Central memory CD4-positive, alpha-beta T cell (primary cell): ENCODE measurements around the gene SERHL2.
"Not testable (repeated sequence)": the region's sequence is repeated elsewhere in the genome, so short reads cannot be mapped to it uniquely, and the experiment has no call there.

Experiments
- DNase-seq: peaks from one replicate; pipeline ENCODE4 v3.0.0; 2022

Gene SERHL2

DNA sequence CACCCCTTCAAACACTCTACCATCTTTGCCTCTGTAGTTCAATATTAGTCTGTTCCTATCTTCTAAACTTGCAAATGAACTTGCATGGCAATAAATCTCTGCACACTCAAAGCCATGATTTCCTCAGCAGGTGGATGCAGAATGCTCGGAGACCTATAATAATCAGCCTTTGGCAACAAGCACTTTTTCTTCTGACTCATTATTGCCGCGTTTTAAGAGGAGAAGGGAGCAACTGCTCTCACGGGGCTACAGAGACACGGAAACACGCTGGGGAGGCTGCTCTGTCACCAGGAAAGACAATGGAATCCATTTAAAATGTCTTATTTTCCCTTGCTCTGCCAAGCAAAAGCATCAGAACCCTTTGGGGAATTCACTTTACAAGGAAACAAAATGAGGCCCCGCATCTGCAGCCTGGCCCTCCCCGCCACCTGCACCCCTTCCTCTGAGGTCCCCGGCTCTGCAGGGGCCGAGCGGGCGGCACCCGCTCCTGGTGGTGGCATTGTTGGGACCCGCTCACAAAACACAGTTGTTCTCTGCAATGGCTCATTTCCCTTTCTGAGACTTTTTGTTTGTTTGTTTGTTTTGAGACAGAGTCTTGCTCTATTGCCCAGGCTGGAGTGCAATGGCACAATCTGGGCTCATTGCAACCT is 18.5 kb upstream of the SERHL2 start:
- not testable (repeated sequence) for DNase-seq

DNA sequence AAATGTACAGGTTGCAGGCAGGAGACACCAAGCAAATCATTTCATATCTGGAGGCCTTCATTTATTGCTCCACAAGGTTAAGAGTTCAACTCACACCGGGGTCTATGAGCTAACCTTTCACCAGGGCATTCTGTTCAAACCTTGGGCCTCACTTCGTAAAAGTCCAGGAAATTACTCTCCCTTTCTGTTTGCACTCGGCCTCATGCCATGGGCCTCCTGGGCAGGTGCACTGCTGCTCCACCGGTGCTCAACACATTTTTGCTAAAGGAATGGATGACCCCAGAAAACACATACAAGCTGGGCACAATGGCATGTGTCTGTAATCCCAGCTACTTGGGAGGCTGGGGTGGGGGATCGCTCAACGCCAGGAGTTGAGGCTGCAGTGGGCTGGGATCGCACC is 17.6 kb upstream of the SERHL2 start:
- DNase-seq, result no peak

DNA sequence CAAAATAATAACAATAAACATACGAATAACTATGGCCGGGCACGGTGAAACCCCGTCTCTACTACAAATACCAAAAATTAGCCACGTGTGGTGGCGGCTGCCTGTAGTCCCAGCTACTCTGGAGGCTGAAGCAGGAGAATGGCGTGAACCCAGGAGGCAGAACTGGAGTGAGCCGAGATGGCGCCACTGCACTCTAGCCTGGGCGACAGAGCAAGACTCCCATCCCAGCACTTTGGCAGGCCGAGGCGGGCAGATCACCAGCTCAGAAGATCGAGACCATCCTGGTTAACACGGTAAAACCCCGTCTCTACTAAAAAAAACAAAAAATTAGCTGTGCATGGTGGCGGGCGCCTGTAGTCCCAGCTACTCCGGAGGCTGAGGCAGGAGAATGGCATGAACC is 17.1 kb upstream of the SERHL2 start:
- DNase-seq, result not testable (repeated sequence)

DNA sequence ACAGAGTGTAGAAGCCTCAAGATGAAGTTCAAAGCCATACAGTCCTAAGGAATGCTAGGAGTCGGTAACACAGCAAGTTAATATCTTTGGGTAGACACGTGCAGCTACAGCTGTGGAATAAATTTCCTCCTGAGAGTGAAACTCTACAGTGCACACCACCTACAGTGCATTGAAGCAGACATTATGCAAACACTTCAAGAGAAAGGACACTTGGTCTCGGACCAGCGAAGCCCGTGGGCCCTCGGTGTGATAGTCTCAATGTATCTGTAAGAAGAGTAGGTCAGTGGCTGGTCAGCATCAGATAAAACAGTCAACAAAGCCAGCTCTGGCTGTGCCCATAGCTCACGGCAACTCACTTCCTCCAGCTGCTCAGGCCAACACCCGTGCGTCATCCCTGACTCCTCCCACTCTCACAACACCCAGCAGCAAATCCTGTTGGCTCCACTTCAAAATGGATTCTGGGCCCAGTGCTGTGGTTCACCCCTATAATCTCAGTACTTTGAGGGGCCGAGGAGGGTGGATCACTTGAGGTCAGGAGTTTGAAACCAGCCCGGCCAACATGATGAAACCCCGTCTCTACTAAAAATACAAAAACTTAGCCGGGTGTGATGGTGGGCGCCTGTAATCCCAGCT is 16.4 kb upstream of the SERHL2 start:
- not testable (repeated sequence) for DNase-seq

DNA sequence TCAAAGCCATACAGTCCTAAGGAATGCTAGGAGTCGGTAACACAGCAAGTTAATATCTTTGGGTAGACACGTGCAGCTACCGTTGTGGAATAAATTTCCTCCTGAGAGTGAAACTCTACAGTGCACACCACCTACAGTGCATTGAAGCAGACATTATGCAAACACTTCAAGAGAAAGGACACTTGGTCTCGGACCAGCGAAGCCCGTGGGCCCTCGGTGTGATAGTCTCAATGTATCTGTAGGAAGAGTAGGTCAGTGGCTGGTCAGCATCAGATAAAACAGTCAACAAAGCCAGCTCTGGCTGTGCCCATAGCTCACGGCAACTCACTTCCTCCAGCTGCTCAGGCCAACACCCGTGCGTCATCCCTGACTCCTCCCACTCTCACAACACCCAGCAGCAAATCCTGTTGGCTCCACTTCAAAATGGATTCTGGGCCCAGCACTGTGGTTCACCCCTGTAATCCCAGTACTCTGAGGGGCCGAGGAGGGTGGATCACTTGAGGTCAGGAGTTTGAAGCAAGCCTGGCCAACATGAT is 14.5 kb upstream of the SERHL2 start:
- not testable (repeated sequence) for DNase-seq

DNA sequence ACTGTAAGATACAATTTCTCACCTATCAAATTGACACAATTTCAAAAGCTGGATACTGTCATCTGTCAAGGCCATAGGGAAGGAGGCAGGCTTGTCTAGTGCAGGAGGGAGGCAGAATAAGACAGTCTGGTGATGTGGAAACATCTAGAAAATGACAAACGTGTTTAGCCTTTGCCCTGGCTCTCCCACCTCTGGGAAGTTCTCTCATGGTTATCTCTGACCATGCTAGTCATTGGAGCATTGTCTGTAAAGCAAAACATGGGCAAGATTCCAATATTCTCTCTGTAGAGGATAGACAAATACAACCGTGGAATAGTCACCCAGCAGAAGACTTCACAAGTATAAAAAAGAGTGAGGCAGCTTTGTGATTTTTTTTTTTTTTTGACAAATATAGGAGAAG is 9.1 kb upstream of the SERHL2 start:
- DNase-seq, result no peak

DNA sequence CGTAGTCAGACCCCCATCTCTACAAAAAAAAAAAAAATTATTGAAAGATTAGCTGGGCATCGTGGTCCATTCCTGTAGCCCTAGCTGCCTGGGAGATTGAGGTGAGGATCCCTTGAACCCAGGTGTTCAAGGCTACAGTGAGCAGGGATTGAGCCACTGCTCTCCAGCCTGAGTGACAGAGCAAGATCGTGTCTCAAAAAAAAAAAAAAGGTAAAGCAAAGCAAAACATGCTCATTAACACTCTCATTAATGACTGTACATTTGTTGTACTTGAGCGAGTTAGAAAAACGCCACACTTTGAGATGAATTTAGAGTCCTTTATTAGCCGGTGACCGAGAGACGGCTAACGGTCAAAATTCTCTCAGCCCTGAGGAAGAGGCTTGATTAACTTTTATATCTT is 6.2 kb upstream of the SERHL2 start:
- no peak for DNase-seq

DNA sequence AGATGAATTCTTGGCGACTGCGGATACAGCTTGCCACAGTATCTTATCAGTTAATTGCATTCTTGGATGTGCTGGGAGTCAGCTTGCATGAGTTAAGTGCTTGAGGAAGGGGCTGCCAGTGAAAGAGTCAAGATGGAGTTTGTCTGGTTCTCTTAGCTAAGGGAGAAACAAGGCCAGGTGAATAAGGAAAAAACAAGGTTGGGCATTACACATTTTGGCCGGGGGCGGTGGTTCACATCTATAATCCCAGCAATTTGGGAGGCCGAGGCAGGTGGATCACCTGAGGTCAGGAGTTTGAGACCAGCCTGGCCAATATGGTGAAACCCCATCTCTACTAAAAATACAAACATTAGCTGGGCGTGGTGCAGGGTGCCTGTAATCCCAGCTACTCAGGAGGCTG is 5.6 kb upstream of the SERHL2 start:
- DNase-seq, result not testable (repeated sequence)

DNA sequence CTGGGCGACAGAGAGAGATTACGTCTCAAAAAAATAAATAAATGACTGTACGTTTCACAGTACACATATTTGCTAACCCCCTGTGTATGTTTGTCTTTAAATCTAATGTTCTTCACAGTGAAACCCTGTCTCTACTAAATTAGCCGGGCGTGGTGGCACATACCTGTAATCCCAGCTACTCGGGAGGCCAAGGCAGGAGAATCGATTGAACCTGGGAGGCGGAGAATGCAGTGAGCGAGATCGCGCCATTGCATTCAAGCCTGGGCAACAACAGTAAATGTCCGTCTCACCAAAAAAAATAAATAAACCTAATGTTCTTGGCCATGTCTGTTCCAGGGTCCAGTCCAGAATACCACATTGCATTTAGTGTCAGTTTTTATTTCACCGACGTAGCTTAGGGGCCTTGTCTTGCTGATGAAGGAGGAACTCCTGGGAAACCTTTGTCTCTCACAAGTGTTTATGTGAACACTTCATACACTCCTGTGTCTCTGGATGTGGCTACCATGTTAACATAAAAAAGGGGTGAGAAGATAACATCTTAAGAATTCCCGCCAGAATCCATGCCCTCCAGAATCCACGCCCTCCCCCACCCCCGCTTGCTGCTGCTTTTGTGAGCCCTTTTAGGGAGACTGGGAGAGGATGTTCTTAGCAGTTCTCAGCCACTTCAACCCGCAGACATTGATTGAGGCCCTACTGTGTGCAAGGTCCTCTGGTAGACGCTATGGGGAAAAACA is 5.0 kb upstream of the SERHL2 start:
- DNase-seq, result no peak

DNA sequence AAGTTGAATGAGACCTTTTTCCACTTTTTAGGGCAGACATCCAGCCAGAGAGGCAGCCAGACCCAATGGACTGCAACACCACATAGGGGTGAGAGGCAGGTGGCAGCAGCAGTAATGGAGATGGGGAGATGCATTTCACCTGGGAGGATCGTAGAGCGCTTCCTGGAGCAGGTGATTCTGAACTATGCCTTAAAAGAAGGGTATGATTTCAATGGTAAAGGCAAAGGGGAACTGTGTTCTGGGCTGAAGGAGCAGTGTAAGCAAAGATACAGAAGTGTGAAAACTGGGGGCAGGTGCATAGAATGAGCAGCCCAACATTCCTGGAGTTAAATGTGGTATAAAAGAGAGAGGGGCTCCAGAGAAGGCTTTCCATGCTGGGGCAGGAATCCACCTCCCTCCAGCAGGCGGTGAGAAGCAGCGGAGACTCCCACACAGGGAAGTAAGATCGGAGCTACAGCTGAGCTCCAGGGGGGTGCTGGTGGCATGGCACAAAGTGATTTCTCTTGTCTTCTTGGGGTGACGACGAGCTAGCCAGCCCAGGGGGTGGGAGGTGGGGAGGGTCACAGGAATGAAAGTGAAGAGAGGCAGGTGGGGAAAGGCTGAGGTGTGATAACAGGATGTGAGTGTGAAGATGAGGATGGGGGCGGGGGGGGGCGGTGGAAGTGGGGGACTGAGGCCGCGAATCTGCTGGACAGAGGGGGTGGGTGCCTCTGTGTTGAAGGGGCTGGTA is 4.3 kb upstream of the SERHL2 start:
- no peak for DNase-seq

DNA sequence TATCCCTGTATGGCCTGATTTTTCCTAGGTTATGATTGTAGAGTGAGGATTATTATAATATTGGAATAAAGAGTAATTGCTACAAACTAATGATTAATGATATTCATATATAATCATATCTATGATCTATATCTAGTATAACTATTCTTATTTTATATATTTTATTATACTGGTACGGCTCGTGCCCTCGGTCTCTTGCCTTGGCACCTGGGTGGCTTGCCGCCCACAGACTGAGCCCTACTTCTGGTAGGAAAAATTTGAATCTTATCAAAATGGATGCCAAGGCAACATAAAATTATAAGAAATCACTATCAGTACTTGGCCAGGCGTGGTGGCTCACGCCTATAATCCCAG is 1.5 kb upstream of the SERHL2 start:
- not testable (repeated sequence) for DNase-seq

DNA sequence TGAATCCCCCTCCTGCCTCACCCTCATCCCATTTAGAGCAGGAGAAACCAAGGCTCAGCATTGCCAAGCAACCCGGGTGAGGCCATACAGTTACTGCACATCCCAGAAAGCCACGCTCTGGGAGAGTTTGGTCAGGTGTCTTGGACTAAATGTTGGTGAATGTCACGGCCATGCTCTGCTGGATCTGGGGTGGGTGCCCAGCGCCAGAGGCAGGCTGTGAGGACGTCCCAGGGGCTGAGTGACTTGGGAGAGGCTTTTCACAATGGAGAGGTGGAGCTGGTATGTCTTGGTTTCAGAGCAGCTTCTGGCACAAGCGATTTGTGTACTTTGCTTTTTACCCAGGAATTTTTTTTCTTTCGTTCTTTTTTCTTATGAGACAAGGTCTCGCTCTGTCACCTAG is 6.6 kb downstream of the SERHL2 start:
- DNase-seq, result no peak

DNA sequence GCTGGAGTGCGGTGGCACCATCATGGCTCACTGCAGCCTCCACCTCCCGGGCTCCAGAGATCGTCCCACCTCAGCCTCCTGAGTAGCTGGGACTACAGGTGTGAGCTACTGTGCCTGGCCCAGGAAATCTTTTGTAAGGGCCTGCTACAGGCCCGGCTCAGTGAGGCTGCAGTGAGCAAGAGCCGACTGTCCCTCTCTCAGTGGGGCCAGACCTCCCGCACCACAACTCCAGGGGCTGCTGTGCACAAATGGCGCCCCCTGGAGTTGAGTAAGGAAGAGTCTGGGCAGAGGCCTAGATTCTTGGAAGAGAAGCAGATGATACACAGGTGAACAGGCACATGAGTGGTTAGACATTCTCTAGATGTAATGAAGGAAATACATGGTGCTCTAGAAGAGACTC is 7.0 kb downstream of the SERHL2 start:
- DNase-seq, result no peak

DNA sequence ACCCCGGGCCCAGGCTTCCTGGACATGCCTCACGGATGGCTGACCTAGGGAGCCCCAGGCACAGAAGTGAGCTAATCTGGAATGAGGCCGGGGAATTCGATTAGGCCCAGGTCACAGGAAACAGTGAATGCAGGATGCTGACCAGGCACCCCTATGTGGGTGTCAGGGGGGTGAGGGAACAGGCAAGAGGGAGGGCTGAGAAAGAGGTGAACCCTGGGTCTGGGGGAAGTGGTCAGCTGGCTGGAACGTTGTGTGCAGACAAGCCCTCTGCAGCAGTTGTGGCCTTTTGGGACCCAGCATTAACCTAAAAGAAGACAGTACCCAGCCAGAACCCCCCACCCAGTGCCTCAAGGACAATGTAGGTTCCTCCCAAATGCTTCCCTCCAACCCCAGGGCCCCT is 8.1 kb downstream of the SERHL2 start:
- DNase-seq, result no peak

DNA sequence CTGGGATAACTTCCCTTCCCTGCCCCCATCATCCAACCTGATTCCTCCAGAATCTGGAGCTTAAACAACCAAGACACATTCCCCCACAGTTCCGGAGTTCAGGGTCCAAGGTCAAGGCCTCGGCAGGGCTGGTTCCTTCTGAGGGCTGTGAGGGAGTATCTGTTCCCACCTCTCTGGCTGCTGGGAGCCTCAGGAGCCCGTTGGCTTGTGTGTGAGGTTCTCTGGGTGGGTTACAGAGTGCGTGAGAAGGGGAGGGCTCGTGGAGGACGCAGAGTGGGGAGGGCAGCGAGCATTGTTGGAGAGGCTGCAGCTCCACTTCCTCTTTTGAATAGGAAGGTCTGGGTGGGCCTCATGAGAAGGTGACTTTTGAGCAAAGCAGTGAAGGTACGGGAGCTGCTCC is 8.5 kb downstream of the SERHL2 start:
- no peak for DNase-seq

DNA sequence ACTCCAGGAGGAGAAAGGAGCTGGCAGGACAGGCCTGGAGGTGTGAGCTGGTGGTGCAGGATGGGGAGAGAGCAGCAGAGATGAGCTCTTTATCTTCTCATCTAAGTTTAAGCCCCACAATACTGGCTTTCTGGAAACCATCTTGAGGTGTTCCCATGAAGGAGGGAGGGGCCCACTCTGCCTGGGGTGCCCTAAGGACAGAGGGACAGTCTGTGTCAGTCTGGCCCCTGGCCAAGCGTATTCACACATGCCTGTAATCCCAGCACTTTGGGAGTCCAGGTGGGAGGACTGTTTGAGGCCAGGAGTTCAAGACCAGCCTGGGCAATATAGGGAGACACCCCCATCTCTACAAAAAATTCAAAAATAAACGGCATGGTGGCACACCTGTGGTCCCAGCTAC is 8.9 kb downstream of the SERHL2 start:
- DNase-seq, result no peak

DNA sequence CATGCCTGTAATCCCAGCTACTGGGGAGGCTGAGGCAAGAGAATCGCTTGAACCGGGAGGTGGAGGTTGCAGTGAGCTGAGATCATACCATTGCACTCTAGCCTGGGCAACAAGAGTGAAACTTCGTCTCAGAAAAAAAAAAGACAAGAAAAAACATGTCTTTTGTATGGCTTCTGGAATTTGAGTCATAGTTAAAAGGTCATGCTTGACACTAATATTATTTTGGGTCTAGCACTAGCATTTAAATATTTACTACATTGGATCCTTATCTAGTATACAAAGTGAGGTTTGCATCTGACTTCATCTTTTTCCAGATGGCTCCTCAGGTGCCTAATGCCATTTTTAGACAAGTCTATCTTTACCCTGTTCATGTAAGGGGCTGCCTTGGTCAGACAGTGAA is 10.2 kb downstream of the SERHL2 start:
- not testable (repeated sequence) for DNase-seq

DNA sequence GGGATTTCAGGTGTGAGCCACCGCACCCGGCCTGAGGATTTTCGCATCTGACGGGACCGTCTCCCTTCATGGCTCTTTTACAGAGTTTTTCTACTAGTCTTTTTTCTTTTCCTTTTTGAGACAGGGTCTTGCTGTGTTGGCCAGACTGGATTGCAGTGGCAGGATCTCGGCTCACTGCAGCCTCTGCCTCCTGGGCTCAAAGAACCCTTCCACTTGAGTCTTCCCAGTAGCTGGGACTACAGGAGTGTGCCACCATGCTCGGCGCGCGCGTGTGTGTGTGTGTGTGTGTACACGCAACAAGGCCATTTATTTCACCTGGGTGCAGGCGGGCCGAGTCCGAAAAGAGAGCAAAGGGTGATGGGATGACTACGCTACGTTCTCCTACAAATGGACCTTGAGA is 10.9 kb downstream of the SERHL2 start:
- no peak for DNase-seq

DNA sequence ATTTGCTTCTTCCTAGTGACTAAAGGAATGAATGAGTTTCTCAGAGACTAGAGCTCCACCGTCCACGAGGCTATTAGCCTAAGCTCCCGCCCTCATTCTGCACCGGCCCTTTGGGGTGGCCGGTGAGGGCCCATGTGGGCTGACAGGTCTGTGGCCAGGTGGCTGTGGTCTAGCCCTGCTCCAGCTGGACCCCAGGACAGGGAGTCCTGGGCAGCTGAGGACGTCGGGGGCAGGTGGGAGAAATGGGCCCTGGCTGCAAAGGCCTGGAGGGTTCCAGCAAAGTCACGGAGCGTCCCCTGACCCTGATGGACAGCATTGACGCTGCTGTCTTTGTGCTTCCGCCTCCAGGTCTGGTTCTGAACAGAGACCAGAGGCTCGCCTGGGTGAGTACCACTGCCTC is 12.2 kb downstream of the SERHL2 start:
- DNase-seq, result no peak

DNA sequence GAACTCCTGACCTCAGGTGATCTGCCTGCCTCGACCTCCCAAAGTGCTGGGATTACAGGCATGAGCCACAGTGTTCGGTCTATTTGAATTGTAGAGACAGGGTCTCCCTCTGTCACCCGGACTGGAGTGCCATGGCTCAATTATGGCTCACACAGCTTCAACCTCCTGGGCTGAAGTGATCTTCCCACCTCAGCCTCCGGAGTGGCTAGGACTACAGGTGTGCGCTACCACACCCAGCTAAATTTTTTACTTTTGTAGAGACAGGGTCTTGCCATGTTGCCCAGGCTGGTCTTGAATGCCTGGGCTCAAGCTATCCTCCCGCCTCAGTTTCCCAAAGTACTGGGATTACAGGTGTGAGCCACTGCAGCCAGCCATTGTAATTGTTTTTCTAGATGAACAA is 14.2 kb downstream of the SERHL2 start:
- not testable (repeated sequence) for DNase-seq

DNA sequence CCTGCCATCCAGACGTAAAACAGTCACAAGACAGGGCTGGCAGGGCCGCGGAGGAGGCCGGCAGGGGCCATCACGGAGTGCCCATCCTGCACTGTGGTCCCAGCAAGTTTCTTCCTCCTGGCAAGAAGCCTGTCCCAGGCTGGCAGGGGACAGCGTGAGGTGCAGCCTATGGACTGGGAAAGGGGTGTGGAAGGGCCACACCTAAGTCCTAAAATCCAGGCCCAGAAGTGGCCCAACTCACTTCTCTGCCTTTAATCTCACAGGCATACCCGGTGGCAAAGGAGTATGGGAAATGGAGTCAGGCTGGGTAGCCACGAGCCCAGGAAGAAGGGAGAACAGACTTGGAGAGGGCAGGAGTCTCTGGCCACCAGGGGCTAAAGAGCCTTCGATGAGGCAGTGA is 16.8 kb downstream of the SERHL2 start:
- DNase-seq, result not testable (repeated sequence)

DNA sequence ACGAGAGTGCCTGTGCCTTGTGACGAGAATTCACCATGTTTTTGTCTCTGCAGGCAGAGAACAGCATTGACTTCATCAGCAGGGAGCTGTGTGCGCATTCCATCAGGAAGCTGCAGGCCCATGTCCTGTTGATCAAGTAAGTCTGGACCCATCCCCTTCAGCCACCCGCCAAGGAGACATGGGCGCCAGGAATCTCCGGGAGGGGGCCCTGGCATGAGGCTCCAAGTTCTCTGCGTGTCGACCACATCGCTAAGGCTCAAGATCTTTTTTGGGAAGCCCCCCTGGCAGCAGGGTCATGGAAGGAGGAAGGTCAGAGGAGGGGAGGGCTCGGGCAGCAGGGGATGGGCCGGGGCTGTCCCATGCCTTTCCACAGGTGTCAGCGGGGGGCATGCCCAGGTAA is 17.3 kb downstream of the SERHL2 start:
- DNase-seq, result not testable (repeated sequence)

DNA sequence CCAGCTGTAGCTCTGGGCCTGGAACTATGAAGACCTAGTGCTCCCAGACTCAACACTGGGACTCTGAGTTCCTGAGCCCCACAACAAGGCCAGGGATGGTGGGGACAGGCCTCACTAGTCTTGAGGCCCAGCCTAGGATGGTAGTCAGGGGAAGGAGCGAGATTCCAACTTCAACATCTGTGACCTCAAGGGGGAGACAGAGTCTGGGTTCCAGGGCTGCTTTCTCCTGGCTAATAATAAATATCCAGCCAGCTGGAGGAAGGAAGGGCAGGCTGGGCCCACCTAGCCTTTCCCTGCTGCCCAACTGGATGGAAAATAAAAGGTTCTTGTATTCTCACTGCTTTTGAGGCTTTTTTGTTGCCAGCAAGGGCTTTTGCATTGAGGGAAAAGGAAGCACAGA is 20.3 kb downstream of the SERHL2 start:
- not testable (repeated sequence) for DNase-seq
